IMR-90 (cell line): ENCODE results near the gene SNX32. TPM values are rescaled to one million over a fixed set of nuclear protein-coding genes. Genes with fewer than 3 reads are reported as not detected.

Experiments used
- ATAC-seq: fragments of 200-7000 bp; cut with Tn5 transposase; 2 replicates; pipeline ENCODE4 v1.9.1; 2020; ENCODE audit warnings: low read depth, mild to moderate bottlenecking, moderate library complexity
- BruUV-seq: library from RNA; stranded (reverse); fragments of 400-500 nt; replicated peaks from 2 replicates; lab custom pipeline; 2021; lab: Mats Ljungman, UMichigan
- CTCF ChIA-PET: fragments of 300-600 bp; formaldehyde crosslinking; extraction: SDS; loops from one replicate; lab custom pipeline; 2021; ENCODE audit warnings: antibody characterized with exemption; lab: Yijun Ruan, JAX
- POLR2A ChIA-PET: fragments of 300-600 bp; sonication (Branson Sonifier 250); formaldehyde crosslinking; loops from one replicate; lab custom pipeline; 2022; ENCODE audit warnings: antibody characterized with exemption; ENCODE audit not compliant: unreplicated experiment; lab: Charles Lee
- DNase-seq: peaks from one replicate; pipeline ENCODE4 v3.0.0; 2013
- H2AFZ ChIP-seq: replicated peaks from 2 replicates; pipeline ENCODE3; 2013; ENCODE audit warnings: low read length, mild to moderate bottlenecking; ENCODE audit not compliant: poor library complexity
- H2AK5ac ChIP-seq: 2 replicates; pipeline ENCODE4 v1.6.1; 2013; ENCODE audit warnings: low read depth, low read length, inconsistent platforms
- H2AK9ac ChIP-seq: replicated peaks from 2 replicates; pipeline ENCODE3; 2013; ENCODE audit warnings: mild to moderate bottlenecking, low read depth, low read length, moderate library complexity; ENCODE audit not compliant: poor library complexity
- H2BK120ac ChIP-seq: 2 replicates; pipeline ENCODE4 v1.6.1; 2013; ENCODE audit warnings: low read depth, low read length, inconsistent platforms
- H2BK15ac ChIP-seq: 3 replicates; pipeline ENCODE4 v1.6.1; 2013; ENCODE audit warnings: low read depth, low read length, inconsistent platforms
- H2BK20ac ChIP-seq: 2 replicates; pipeline ENCODE4 v1.6.1; 2013; ENCODE audit warnings: low read depth, mild to moderate bottlenecking, inconsistent platforms, low read length, moderate library complexity
- H2BK5ac ChIP-seq: 2 replicates; pipeline ENCODE4 v1.6.1; 2013; ENCODE audit warnings: mild to moderate bottlenecking, low read depth, low read length, inconsistent platforms; ENCODE audit not compliant: poor library complexity, severe bottlenecking
- H3K14ac ChIP-seq: replicated peaks from 2 replicates; pipeline ENCODE4 v1.6.1; 2013; ENCODE audit warnings: low read depth, low read length, inconsistent platforms
- H3K18ac ChIP-seq: 2 replicates; pipeline ENCODE4 v1.6.1; 2013; ENCODE audit warnings: low read depth, low read length, control low read depth
- H3K23ac ChIP-seq: 2 replicates; pipeline ENCODE4 v1.6.1; 2013; ENCODE audit warnings: low read depth, low read length, inconsistent platforms
- H3K27ac ChIP-seq: 2 replicates; pipeline ENCODE4 v1.5.1; 2013; ENCODE audit warnings: mild to moderate bottlenecking, control low read depth, low read length; ENCODE audit not compliant: insufficient read depth
- H3K27me3 ChIP-seq: 2 replicates; pipeline ENCODE4 v1.6.1; 2013; ENCODE audit warnings: low read length; ENCODE audit not compliant: control insufficient read depth, insufficient read depth
- H3K36me3 ChIP-seq: 2 replicates; pipeline ENCODE4 v1.6.1; 2013; ENCODE audit warnings: low read length, mixed read lengths; ENCODE audit not compliant: control insufficient read depth, insufficient read depth
- H3K4ac ChIP-seq: 2 replicates; pipeline ENCODE4 v1.6.1; 2013; ENCODE audit warnings: low read depth, low read length, inconsistent platforms
- H3K4me1 ChIP-seq: 2 replicates; pipeline ENCODE4 v1.6.1; 2013; ENCODE audit warnings: low read length, mixed read lengths; ENCODE audit not compliant: control insufficient read depth, insufficient read depth
- H3K4me2 ChIP-seq: 2 replicates; pipeline ENCODE4 v1.6.1; 2013; ENCODE audit warnings: low read depth, mild to moderate bottlenecking, control low read depth, low read length, moderate library complexity
- H3K4me3 ChIP-seq: 2 replicates; pipeline ENCODE4 v1.5.1; 2013; ENCODE audit warnings: low read depth, mild to moderate bottlenecking, control low read depth, low read length, moderate library complexity; ENCODE audit not compliant: insufficient read depth
- H3K56ac ChIP-seq: 2 replicates; pipeline ENCODE4 v1.6.1; 2013; ENCODE audit warnings: low read length, inconsistent platforms; ENCODE audit not compliant: insufficient read depth; ENCODE audit errors: extremely low read depth
- H3K79me1 ChIP-seq, 2 experiments: 2 replicates each; pipeline ENCODE4 v1.6.1; 2013; ENCODE audit warnings: low read length in 2 of 2, inconsistent platforms in 1 of 2, low read depth in 1 of 2
- H3K9ac ChIP-seq: 2 replicates; pipeline ENCODE4 v1.6.1; 2013; ENCODE audit warnings: low read depth, low read length, control low read depth
- H3K9me1 ChIP-seq: 2 replicates; pipeline ENCODE4 v1.6.1; 2013; ENCODE audit warnings: low read length, inconsistent platforms; ENCODE audit not compliant: insufficient read depth
- H3K9me3 ChIP-seq: 2 replicates; pipeline ENCODE4 v1.6.1; 2013; ENCODE audit warnings: low read length; ENCODE audit not compliant: control insufficient read depth, insufficient read depth
- H4K20me1 ChIP-seq: 2 replicates; pipeline ENCODE4 v1.6.1; 2013; ENCODE audit warnings: low read length, inconsistent platforms; ENCODE audit not compliant: insufficient read depth
- H4K5ac ChIP-seq: 2 replicates; pipeline ENCODE4 v1.6.1; 2013; ENCODE audit warnings: mild to moderate bottlenecking, low read depth, low read length, control low read depth
- H4K8ac ChIP-seq, 2 experiments: 2 replicates each; pipeline ENCODE4 v1.6.1; 2013; ENCODE audit warnings: low read depth in 2 of 2, low read length in 2 of 2, control low read depth in 1 of 2, inconsistent platforms in 1 of 2
- H4K91ac ChIP-seq: 2 replicates; pipeline ENCODE4 v1.6.1; 2013; ENCODE audit warnings: low read depth, low read length, inconsistent platforms; ENCODE audit not compliant: insufficient read depth
- BHLHE40 ChIP-seq: fragments of 150-350 bp; IDR thresholded peaks from 2 replicates; pipeline ENCODE4 v1.6.1; 2016; ENCODE audit warnings: mild to moderate bottlenecking, low read depth, low read length
- CEBPB ChIP-seq: IDR thresholded peaks from 2 replicates; pipeline ENCODE4 v1.6.1; 2012; ENCODE audit warnings: low read depth, low read length, improper control_type of control experiment
- CHD1 ChIP-seq: IDR thresholded peaks from 2 replicates; pipeline ENCODE4 v1.6.1; 2012; ENCODE audit warnings: low read depth, low read length, improper control_type of control experiment
- FOS ChIP-seq: fragments of 150-350 bp; IDR thresholded peaks from 2 replicates; pipeline ENCODE4 v1.6.1; 2016; ENCODE audit warnings: low read depth, low read length
- MAFK ChIP-seq: IDR thresholded peaks from 2 replicates; pipeline ENCODE4 v1.6.1; 2012; ENCODE audit warnings: low read depth, low read length, improper control_type of control experiment
- MAZ ChIP-seq: IDR thresholded peaks from 2 replicates; pipeline ENCODE4 v1.6.1; 2012; ENCODE audit warnings: low read depth, mild to moderate bottlenecking, low read length, improper control_type of control experiment, moderate library complexity, borderline replicate concordance
- MXI1 ChIP-seq: IDR thresholded peaks from 2 replicates; pipeline ENCODE4 v1.6.1; 2012; ENCODE audit warnings: low read depth, mild to moderate bottlenecking, low read length, moderate library complexity, borderline replicate concordance
- NFE2L2 ChIP-seq: fragments of 150-350 bp; IDR thresholded peaks from 2 replicates; pipeline ENCODE4 v1.6.1; 2016; ENCODE audit warnings: low read depth, mild to moderate bottlenecking, low read length
- POLR2A ChIP-seq: IDR thresholded peaks from 2 replicates; pipeline ENCODE4 v1.6.1; 2012; ENCODE audit warnings: mild to moderate bottlenecking, low read depth, low read length
- RAD21 ChIP-seq: IDR thresholded peaks from 2 replicates; pipeline ENCODE4 v1.6.1; 2012; ENCODE audit warnings: low read length, improper control_type of control experiment
- RCOR1 ChIP-seq: IDR thresholded peaks from 2 replicates; pipeline ENCODE4 v1.6.1; 2012; ENCODE audit warnings: mild to moderate bottlenecking, low read length, improper control_type of control experiment; ENCODE audit not compliant: insufficient replicate concordance
- RFX5 ChIP-seq: IDR thresholded peaks from 2 replicates; pipeline ENCODE4 v1.8.0; 2012; ENCODE audit warnings: low read depth, mild to moderate bottlenecking, low read length, moderate library complexity
- SMC3 ChIP-seq: fragments of 150-350 bp; IDR thresholded peaks from 2 replicates; pipeline ENCODE4 v1.6.1; 2016; ENCODE audit warnings: low read depth, mild to moderate bottlenecking, antibody characterized with exemption, low read length, moderate library complexity
- WGBS, 2 experiments: methylation state at CpG; one replicate each; pipeline versions ENCODE4 v1.1.5 to v1.1.7; 2013; ENCODE audit warnings: missing lambda C conversion rate in 2 of 2; ENCODE audit not compliant: insufficient read length in 1 of 2; ENCODE audit errors: extremely low coverage in 2 of 2; 5-methylcytosine and 5-hydroxymethylcytosine counted together
- dilution Hi-C: fragments of 300-500 bp; cut with HindIII; formaldehyde crosslinking; loops from one replicate; pipeline ENCODE4 v1.14.3; 2018; ENCODE audit warnings: low sequenced_read_pairs; ENCODE audit not compliant: unreplicated experiment
- in situ Hi-C: fragments of 300-500 bp; cut with MboI; formaldehyde crosslinking; loops from 3 replicates; pipeline ENCODE4 v1.14.3; 2019; ENCODE audit warnings: low sequenced_read_pairs, inconsistent platforms, mixed read lengths
- intact Hi-C: fragments of 100-400 bp; cut with micrococcal nuclease; formaldehyde crosslinking; loops from 2 replicates; pipeline ENCODE4 v1.10.0; 2022
- polyA plus RNA-seq, 3 experiments: library from polyadenylated mRNA; depleted of rRNA; stranded (reverse); fragments of >200 nt; gene quantifications; 2 replicates each; pipeline ENCODE4 v1.2.3, GENCODE V29; 2012; ENCODE audit warnings: low replicate concordance in 1 of 3
- total RNA-seq: library from RNA; depleted of rRNA; stranded (reverse); fragments of >200 nt; gene quantifications from 2 replicates; pipeline ENCODE4 v1.2.3, GENCODE V29; 2012
- TF ChIP-seq, protein P1 (sequence below): fragments of 150-350 bp; IDR thresholded peaks from 2 replicates; pipeline ENCODE4 v1.6.1; 2017; ENCODE audit warnings: mild to moderate bottlenecking, antibody characterized with exemption, low read length, low read depth

SNX32 gene
- total and polyA plus RNA-seq, 2 of the 4 experiments (the other 2 are of a cell fraction) = 0.36 to 0.79 TPM

DNA sequence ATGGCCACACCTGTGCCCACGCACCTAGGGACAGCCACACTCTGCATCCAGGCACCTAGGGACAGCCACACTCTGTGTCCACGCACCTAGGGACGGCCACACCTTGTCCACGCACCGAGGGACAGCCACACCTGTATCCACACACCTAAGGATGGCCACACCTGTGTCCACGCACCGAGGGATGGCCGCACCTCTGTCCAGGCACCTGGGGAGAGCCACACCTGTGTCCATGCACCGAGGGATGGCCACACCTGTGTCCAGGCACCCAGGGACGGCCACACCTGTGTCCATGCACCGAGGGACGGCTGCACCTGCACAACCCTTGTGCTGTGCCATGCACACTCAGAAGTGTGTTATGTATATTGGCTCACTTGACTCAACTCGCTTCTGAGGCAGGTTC lies 36.1 kb upstream of the SNX32 start:
- no peaks in the 10 kb centered on the region for H3K36me3 ChIP-seq
- no peak overlapping the region for H4K91ac ChIP-seq
- no peak overlapping the region for H2AK9ac ChIP-seq
- no peak overlapping the region for H2BK15ac ChIP-seq
- H2BK120ac ChIP-seq = no peak overlapping the region
- H3K9ac ChIP-seq = no peak overlapping the region
- H4K20me1 ChIP-seq = no peaks in the 10 kb centered on the region
- H3K9me3 ChIP-seq = no peaks in the 10 kb centered on the region
- ChIA-PET POLR2A (no interaction called here), CTCF (no interaction called here)
- H3K79me1 ChIP-seq = no peaks in the 10 kb centered on the region
- H2AK5ac ChIP-seq = no peak overlapping the region
- H3K4me1 ChIP-seq = peaks cover 5% of the 10 kb centered on the region; the same call in 1 of the 2 replicates
- no peak for ATAC-seq
- H3K27ac ChIP-seq = no peak overlapping the region
- H3K4me3 ChIP-seq = no peak overlapping the region
- no peak overlapping the region for H3K18ac ChIP-seq
- H4K5ac ChIP-seq = no peak overlapping the region
- TF ChIP-seq CEBPB (no peak), MXI1 (no peak), RFX5 (no peak), POLR2A (no peak), RAD21 (no peak), MAFK (no peak), NFE2L2 (no peak), BHLHE40 (no peak), SMC3 (no peak), MAZ (no peak), CHD1 (no peak), FOS (no peak), RCOR1 (no peak)
- TF ChIP-seq, protein P1, sequence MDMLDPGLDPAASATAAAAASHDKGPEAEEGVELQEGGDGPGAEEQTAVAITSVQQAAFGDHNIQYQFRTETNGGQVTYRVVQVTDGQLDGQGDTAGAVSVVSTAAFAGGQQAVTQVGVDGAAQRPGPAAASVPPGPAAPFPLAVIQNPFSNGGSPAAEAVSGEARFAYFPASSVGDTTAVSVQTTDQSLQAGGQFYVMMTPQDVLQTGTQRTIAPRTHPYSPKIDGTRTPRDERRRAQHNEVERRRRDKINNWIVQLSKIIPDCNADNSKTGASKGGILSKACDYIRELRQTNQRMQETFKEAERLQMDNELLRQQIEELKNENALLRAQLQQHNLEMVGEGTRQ = no peak
- no peak overlapping the region for H3K14ac ChIP-seq
- in situ Hi-C loops (no loop called here), intact Hi-C loops (no loop called here), dilution Hi-C loops (no loop called here)
- H3K23ac ChIP-seq = no peak overlapping the region
- WGBS, 2 experiments = 80% methylated on average over 1 of the region's 13 CpGs; no CpG with 5 or more reads in 1 of the 2 experiments
- H4K8ac ChIP-seq = no peak overlapping the region
- H3K9me1 ChIP-seq = no peaks in the 10 kb centered on the region
- no peak overlapping the region for H3K56ac ChIP-seq
- no peak overlapping the region for H2AFZ ChIP-seq
- H2BK20ac ChIP-seq = no peak overlapping the region
- H3K4me2 ChIP-seq = no peak overlapping the region
- H3K27me3 ChIP-seq = peaks cover 59% of the 10 kb centered on the region
- H3K4ac ChIP-seq = no peak overlapping the region
- BruUV-seq = no TSS peak
- no peak for DNase-seq
- no peak overlapping the region for H2BK5ac ChIP-seq
